HG03354 (cell line): Measurements from ENCODE around the gene LRFN2.

Source experiments
- ATAC-seq: cut with Tn5 transposase; IDR thresholded peaks from one replicate; pipeline ENCODE4 v1.9.1; 2021; ENCODE audit warnings: mild to moderate bottlenecking; ENCODE audit not compliant: unreplicated experiment, poor library complexity, severe bottlenecking

The LRFN2 gene

GRCh38 chr6:40450483-40450882, 136.7 kb downstream of the LRFN2 start:
- ATAC-seq, result no peak

- ATAC-seq, result no peak
Observed at GRCh38 chr6:40444811-40445210, 142.4 kb downstream of the LRFN2 start.

- no peak for ATAC-seq
Observed at GRCh38 chr6:40444312-40444711, 142.9 kb downstream of the LRFN2 start.

- ATAC-seq, result no peak
Observed at GRCh38 chr6:40443842-40444241, 143.3 kb downstream of the LRFN2 start.

- ATAC-seq, result no peak
Observed at GRCh38 chr6:40442591-40442990, 144.6 kb downstream of the LRFN2 start.

- no peak for ATAC-seq
Observed at GRCh38 chr6:40441150-40441549, 146.0 kb downstream of the LRFN2 start.

DNA sequence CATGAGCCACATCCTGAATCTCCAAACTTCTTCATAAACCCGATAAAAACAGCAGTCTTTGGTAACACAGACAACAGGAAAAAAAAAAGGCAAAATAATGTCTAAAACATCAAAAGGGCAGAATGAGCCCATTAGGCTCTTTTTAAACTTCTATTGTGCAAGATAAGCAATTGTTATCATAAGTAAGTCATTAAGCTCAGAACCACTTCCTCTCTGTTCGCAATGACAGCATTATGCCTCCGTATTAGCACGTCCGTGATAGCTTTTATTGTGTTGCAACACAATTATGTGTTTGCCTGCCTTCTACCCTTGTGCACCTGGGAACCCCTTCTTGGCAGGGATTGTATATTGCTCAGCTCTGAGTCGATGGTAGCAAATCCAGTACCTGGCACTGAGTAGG, 147.1 kb downstream of the LRFN2 start:
- no peak for ATAC-seq

DNA sequence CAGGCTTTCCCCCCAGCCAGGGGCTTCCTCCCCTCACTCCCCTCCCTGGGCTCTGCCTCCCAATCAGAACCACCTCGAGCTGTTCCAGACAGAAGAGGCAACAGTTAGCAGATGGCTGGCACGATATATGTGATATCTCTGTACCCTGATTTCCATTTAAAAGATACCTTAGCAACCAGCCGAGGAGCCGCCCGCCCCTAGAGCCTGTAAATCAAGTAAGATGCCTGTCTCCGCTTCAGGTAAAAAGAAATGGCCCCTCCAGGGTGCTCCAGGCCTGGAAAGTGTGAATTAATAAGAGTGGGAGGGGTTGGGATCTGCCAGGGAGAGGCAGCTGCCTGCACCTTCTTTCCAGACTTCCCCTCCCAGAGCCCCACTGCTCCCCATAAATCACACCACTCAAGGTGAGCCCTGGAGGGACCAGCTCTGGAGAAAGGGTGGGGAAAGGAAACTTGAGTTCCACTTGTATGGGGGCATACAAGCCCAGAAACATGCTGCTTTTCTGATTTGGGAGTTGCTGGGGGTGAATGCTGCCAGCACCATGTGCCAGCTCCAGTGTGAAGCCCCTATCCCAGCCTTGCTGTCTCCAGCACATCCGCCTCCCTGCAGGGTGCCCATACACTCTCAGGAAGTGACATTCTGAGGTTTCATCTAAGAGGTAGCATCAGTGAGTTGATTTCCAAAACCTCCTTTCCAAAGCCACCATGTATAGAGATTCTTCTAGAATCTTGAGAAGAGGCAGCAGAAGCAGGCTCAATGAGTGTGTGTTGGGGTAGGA, 148.0 kb downstream of the LRFN2 start:
- ATAC-seq, result no peak

GRCh38 chr6:40438246-40438887, 148.8 kb downstream of the LRFN2 start:
- ATAC-seq, result no peak

- ATAC-seq, result no peak
Observed at GRCh38 chr6:40437631-40438030, 149.5 kb downstream of the LRFN2 start.

DNA sequence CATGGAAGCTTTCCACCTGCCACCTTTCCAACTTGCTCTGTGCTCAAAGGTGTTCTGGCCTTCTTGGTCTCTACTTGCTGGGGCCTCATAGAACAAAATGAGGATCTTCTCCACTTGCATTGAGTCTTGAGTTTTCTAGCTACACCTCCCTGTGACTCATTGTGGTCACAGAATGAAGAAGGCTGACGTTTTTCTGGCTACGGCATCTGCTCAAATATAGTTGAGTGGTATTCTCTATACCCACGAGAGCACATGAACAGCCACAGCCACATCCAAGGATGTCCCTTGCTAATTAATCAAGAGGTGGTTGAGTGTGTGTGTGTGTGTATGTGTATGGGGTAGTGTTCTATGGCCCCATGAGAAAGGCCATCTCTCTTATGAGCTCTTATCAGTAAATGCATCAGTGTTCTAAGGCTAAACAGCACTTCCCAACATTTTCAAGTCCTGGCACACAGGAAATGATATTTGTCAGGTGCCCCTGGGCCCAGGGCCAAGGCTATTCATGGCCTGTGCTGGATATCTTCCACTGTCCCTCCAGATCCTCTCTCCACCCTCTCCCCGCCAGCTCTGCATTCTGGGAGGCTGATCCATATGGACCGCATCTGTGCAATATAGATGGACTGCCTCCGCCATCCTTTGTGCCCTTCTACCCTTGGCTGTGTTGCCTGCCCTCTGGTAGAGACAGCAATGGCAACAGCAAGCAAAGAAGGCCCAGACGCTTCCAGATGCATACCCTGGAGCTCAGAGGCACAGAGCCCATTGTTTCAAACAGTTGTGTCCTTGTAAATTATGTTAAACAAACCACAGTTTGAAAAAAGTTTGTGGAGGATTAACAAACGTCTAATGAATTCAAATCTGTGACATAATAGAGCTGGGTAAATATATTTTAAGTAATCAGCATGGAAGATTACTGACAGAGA, 150.2 kb downstream of the LRFN2 start:
- no peak for ATAC-seq

DNA sequence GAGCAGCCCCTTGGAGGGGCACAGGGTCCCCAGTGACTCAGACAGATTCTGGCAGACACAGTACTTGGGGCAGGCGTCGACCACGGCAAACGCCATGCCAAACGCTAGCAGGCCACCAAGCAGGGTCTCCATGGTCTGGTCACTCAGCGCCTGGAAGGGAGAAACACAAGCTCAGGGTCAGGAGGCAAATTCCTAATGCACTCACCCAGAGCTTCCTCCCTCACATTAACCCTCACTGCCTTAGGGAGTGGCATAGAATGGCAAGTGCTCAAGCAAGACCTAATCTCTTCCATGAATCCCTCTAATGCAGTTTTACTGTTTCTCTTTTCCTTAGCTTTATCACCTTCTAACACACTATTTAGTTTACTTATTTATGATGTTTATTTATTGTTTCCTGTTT, 154.2 kb downstream of the LRFN2 start:
- ATAC-seq, result no peak

- no peak for ATAC-seq
Observed at GRCh38 chr6:40431706-40432105, 155.5 kb downstream of the LRFN2 start.

- no peak for ATAC-seq
Observed at GRCh38 chr6:40427196-40427595, 160.0 kb downstream of the LRFN2 start.

DNA sequence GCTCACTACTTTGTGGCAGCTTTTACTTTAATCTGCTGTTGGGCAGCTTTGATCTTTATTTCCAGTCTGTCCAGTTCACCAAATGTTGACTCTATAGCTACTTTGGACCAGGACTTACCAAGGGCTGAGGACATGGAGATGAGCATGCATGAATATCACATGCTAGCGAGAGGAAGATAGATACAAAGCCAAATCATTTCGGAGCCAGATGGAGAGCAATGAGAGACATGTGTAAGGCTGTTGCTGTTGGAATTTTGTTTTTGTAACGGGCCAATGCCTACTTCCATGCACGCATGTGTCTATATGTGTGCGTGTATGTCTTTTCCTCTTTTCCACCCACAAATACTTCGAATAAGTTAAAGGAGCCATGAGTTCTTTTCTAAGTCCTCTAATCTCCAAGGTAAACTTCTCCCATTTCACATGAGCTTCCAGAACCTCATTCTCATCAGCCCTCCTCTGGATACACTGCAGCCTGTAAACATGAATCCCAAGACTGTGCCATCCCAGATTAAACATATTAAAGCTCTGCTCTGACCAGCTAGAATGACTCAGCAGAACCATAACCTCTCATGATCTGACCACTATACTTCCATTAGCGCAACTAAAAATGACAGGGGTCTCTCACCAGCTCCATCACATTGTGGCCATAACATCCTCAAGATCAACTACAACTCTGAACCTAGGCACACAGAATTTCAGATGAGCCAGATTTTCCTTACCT, 160.7 kb downstream of the LRFN2 start:
- no peak for ATAC-seq

- ATAC-seq, result no peak
Observed at GRCh38 chr6:40425192-40425919, 161.8 kb downstream of the LRFN2 start.

DNA sequence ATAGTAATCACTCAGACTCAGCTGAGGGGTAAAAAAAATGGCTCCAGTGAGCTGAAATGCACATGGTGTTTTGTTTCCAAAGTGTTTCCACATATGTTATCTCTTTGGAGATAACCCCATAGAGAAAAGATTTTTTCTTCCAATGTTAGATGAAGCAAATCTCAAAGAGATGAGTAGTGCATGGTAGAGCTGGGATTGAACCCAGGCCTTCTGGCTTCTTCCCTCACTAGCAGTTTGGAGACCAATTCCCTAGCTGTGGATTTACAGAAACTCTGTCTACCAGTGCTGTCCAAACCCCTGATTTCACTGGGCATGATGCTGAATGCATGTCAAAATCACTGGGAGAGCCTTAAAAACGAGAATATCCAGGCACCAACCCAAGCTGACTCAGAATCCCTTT, 165.1 kb downstream of the LRFN2 start:
- ATAC-seq, result no peak

DNA sequence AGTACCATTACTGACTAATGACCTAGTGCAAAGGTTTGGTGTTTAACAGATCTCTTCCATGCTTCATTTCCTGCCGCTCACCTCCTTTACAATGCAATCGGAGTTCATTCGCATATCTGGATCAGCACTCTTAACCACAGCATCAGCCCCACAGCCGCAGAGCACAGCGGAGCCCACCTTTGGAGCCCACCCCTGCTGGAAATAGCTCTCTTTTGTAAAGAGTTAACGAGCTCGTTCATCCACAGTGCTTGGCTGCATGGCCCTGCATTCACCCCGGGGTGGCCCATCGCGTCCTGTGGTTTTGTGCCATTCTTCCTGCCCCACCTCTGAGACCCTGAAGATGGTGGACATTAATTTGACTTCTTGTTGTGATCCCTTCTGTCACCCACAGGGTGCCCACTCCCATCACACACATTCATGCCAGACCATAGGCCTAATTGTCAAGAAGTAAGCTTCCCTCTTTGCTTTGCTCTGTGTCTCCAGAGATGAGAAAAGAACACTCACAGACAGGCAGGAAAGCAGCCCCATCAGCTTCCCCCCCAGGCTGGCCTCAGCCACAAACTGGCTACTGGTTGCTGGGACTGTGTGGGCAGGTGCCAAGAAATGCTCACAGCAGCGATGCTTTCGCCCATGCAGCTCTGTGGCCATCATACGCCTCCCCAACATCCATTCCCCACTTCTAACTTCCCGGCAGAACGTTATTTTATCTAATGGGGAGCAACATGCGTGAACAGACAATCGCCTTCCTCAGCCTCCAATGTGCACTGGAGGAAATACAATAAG, 167.0 kb downstream of the LRFN2 start:
- no peak for ATAC-seq

DNA sequence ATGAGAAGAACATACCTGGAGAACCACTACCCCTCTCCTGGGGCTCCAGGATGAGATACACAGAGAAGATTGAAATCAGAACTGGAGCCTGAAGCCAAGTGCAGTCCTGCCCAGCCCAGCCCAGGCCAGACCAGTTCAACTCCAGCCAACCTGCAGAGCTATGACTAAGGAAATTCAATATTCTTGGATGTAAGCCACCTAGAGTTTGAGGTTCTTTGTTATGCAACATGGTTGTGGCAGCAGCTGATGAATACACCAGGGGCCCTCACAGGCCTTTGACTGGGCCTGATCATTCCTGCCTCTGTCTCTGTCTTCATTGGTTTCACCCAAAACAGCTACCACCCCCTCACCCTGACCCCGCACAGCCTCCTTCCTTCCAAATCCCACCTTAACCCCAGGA, 167.8 kb downstream of the LRFN2 start:
- no peak for ATAC-seq
